ENCODE data around the gene GNAL.

The GNAL gene

DNA sequence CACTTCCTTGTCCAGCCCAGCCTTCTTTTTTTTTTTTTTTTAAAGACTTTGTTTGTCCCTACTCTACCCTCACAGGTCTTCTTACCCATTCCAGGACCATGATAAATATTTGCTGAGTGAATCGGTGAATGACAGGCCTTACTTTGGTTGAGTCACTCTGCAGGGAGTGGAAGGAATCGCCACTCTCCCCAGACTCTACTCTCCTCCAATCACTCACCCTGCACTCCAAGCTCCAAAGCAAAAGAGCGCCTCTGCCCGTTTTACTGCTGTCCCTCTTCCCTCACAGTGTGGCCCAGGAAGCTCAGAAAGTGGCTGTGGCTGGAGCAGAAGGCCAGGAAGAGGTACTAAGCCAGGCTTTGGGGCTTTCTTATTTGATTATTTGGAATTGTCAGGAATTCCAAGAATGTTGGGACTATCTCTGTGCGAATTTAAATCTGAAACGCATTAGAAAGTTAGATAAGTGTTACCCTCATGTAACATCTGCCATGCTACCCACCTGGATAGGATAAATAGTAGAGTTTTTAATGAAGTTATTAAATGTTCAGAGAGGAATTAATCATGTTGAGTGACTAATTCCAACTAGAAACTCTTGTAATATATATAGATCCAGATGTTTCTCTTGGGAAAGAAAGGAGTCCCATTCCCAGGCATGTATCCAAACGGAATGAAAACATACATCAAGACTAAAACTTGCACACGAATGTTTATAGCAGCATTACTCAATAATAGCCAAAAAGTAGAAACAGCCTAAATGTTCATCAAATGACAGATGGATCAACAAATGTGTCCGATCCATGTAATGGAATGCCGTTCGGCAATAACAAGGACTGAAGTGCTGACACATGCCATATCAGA is 119.2 kb downstream of the GNAL start:
- H3K9me3 ChIP-seq (ENCODE audit: control insufficient read depth, insufficient read depth, low read length): no peaks in the 10 kb centered on the region
- no peak overlapping the region for H3K27ac ChIP-seq (ENCODE audit: low read depth, low read length)
- H3K4me2 ChIP-seq (ENCODE audit: low read length): no peak overlapping the region
- no peaks in the 10 kb centered on the region for H3K36me3 ChIP-seq (ENCODE audit: control insufficient read depth, low read length)
- H3K4me1 ChIP-seq (ENCODE audit: control insufficient read depth, low read length): no peaks in the 10 kb centered on the region
- no peaks in the 10 kb centered on the region for H4K20me1 ChIP-seq (ENCODE audit: control insufficient read depth, insufficient read depth, low read depth, low read length)
- no peaks in the 10 kb centered on the region for H3F3A ChIP-seq (ENCODE audit: control insufficient read depth, insufficient read depth)
- H3K4me3 ChIP-seq (ENCODE audit: low read length): no peak overlapping the region
- no peak for TF ChIP-seq EZH2phosphoT487 (IDR thresholded peaks at IDR 0.05; ENCODE audit: borderline replicate concordance, low read length)
- TF ChIP-seq, protein P1, sequence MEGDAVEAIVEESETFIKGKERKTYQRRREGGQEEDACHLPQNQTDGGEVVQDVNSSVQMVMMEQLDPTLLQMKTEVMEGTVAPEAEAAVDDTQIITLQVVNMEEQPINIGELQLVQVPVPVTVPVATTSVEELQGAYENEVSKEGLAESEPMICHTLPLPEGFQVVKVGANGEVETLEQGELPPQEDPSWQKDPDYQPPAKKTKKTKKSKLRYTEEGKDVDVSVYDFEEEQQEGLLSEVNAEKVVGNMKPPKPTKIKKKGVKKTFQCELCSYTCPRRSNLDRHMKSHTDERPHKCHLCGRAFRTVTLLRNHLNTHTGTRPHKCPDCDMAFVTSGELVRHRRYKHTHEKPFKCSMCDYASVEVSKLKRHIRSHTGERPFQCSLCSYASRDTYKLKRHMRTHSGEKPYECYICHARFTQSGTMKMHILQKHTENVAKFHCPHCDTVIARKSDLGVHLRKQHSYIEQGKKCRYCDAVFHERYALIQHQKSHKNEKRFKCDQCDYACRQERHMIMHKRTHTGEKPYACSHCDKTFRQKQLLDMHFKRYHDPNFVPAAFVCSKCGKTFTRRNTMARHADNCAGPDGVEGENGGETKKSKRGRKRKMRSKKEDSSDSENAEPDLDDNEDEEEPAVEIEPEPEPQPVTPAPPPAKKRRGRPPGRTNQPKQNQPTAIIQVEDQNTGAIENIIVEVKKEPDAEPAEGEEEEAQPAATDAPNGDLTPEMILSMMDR (IDR thresholded peaks at IDR 0.05; ENCODE audit: low read depth, low read length, poor library complexity, severe bottlenecking): no peak
- no peaks in the 10 kb centered on the region for H3K79me2 ChIP-seq (ENCODE audit: control insufficient read depth, low read length)
- no peaks in the 10 kb centered on the region for H3K27me3 ChIP-seq (ENCODE audit: control insufficient read depth, low read length)
- no peaks in the 10 kb centered on the region for H3K9me2 ChIP-seq (replicated peaks; ENCODE audit: control insufficient read depth, low read length)

DNA sequence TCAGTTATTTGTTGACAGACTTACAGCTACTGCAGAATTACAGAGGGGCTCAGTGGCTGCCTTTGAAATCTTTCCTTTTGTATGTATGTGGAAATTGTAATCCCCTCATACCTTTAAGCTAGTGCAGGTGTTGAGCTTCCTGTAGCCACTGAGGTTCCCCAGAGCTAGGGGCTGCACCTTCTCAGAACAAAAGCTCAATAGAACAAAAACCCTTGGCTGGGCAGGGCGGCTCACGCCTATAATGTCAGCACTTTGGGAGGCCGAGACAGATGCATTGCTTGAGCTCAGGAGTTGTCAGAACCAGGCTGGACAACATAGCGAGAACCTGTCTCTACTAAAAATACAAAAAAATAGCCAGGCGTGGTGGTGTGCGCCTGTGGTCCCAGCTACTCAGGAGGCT is 120.8 kb downstream of the GNAL start:
- H3F3A ChIP-seq (ENCODE audit: control insufficient read depth, insufficient read depth): no peaks in the 10 kb centered on the region
- no peaks in the 10 kb centered on the region for H3K9me2 ChIP-seq (replicated peaks; ENCODE audit: control insufficient read depth, low read length)

DNA sequence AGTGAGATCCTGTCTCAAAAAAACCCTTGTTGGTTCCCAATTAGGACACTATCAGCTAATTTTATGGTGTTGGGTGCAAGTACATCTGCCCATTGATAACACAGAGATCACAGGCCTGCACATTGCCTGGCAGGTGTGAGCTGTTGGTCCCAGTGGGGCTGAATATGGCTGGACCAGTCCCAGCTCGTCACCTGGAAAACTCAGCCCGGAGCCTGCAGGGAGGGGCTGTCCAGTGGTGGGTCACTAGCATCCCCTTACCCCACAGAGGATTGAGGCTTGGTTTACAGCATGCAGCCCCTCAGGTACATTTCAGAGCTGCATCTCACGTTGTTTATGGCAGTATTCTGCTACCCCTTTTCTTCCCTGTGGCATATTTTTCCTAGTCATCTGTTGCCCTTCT is 121.3 kb downstream of the GNAL start:
- Histone ChIP-seq H3K79me2 (ENCODE audit: control insufficient read depth, low read length) (no peaks in the 10 kb centered on the region), H3K4me3 (ENCODE audit: low read length) (no peak overlapping the region), H3K27ac (ENCODE audit: low read depth, low read length) (no peak overlapping the region), H3K9me2 (replicated peaks; ENCODE audit: control insufficient read depth, low read length) (no peaks in the 10 kb centered on the region), H4K20me1 (ENCODE audit: control insufficient read depth, insufficient read depth, low read depth, low read length) (no peaks in the 10 kb centered on the region), H3K4me2 (ENCODE audit: low read length) (no peak overlapping the region), H3K36me3 (ENCODE audit: control insufficient read depth, low read length) (no peaks in the 10 kb centered on the region), H3F3A (ENCODE audit: control insufficient read depth, insufficient read depth) (no peaks in the 10 kb centered on the region), H3K27me3 (ENCODE audit: control insufficient read depth, low read length) (no peaks in the 10 kb centered on the region), H3K9me3 (ENCODE audit: control insufficient read depth, insufficient read depth, low read length) (no peaks in the 10 kb centered on the region), H3K4me1 (ENCODE audit: control insufficient read depth, low read length) (no peaks in the 10 kb centered on the region)
- TF ChIP-seq, protein P1 (IDR thresholded peaks at IDR 0.05; ENCODE audit: low read depth, low read length, poor library complexity, severe bottlenecking): no peak
- TF ChIP-seq EZH2phosphoT487 (IDR thresholded peaks at IDR 0.05; ENCODE audit: borderline replicate concordance, low read length): no peak

More for the DNA sequence above, 120.8 kb downstream of the GNAL start:
- Histone ChIP-seq H3K79me2 (ENCODE audit: control insufficient read depth, low read length) (no peaks in the 10 kb centered on the region), H3K4me1 (ENCODE audit: control insufficient read depth, low read length) (no peaks in the 10 kb centered on the region), H3K27me3 (ENCODE audit: control insufficient read depth, low read length) (no peaks in the 10 kb centered on the region), H3K9me3 (ENCODE audit: control insufficient read depth, insufficient read depth, low read length) (no peaks in the 10 kb centered on the region), H3K27ac (ENCODE audit: low read depth, low read length) (no peak overlapping the region), H3K36me3 (ENCODE audit: control insufficient read depth, low read length) (no peaks in the 10 kb centered on the region), H3K4me3 (ENCODE audit: low read length) (no peak overlapping the region), H3K4me2 (ENCODE audit: low read length) (no peak overlapping the region), H4K20me1 (ENCODE audit: control insufficient read depth, insufficient read depth, low read depth, low read length) (no peaks in the 10 kb centered on the region)
- TF ChIP-seq, protein P1 (IDR thresholded peaks at IDR 0.05; ENCODE audit: low read depth, low read length, poor library complexity, severe bottlenecking): no peak
- no peak for TF ChIP-seq EZH2phosphoT487 (IDR thresholded peaks at IDR 0.05; ENCODE audit: borderline replicate concordance, low read length)

Data from DOHH2 (cell line).